Cardiac septum (tissue), 1 donor: ENCODE results near the gene AP4E1. TPM values are rescaled to one million over a fixed set of nuclear protein-coding genes. Genes with fewer than 3 reads are reported as not detected.
"Not testable (repeated sequence)": the region's sequence is repeated elsewhere in the genome, so short reads cannot be mapped to it uniquely, and the experiment has no call there.

ENCODE experiments used
- DNase-seq: peaks from one replicate; pipeline ENCODE4 v3.0.0-alpha.2; 2020; ENCODE audit warnings: low spot score
- intact Hi-C: fragments of 100-400 bp; cut with DNase I; formaldehyde crosslinking; loops from one replicate; pipeline ENCODE4 v1.14.0; 2022
- total RNA-seq: library from RNA; stranded (reverse); fragmentation: NEBNext Ultra II Directional; extraction: Animal tissue kit (Norgen Biotek cat#: 25700); gene quantifications from one replicate; pipeline ENCODE4 v1.2.1, GENCODE V29; 2021
- donor health status: DM: no; HTN: no; CAD: no.

Gene AP4E1
- total RNA-seq, 1 donor from 2014 or later: 9.9 TPM

DNA sequence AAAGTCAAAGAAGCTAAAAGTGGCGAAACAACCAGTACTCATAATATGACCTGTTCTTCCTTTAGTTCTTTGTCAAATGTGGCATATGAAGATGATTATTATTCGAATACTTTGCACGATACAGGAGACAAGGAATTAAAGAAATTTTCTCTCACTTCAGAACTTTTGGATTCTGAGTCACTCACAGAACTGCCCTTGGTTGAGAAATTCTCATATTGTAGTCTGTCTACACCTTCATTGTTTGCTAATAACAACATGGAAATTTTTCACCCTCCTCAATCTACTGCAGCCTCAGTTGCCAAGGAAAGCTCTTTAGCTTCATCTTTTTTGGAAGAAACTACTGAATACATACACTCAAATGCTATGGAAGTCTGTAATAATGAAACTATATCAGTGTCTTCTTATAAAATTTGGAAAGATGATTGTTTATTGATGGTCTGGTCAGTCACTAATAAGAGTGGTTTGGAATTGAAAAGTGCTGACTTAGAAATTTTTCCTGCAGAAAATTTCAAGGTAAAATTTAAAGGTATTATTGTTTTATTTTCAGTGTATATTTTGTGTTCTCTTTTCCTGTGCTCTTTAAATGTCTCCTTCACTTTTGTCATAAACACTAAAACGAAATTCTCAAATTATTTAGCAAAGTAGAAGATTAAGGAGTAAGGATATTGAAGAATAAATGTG, 89.0 kb downstream of the AP4E1 start:
- intact Hi-C loops: no loop called here
- no peak for DNase-seq

DNA sequence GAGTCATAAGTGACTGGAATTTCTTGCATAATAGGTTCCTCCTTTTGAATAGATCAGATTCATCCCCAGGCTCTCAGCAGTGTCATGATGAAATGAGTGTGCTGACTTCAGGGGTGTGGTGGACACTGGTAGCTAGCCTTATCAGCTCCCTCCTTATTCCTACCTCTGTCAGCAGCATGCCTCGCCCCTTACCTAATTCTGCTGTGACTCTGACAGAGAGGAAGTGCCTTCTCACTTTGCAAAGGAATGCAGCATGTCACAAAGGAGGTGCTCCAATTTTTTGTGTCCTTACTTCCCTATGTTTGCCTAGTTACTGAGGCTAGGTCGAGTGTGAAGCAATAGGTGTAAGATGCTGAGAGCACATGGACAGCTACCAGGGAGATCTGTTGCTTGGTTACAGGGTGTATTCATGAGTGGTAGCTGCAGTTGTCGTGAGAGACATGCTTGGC, 95.6 kb downstream of the AP4E1 start:
- no peak for DNase-seq
- intact Hi-C loops: no loop called here

DNA sequence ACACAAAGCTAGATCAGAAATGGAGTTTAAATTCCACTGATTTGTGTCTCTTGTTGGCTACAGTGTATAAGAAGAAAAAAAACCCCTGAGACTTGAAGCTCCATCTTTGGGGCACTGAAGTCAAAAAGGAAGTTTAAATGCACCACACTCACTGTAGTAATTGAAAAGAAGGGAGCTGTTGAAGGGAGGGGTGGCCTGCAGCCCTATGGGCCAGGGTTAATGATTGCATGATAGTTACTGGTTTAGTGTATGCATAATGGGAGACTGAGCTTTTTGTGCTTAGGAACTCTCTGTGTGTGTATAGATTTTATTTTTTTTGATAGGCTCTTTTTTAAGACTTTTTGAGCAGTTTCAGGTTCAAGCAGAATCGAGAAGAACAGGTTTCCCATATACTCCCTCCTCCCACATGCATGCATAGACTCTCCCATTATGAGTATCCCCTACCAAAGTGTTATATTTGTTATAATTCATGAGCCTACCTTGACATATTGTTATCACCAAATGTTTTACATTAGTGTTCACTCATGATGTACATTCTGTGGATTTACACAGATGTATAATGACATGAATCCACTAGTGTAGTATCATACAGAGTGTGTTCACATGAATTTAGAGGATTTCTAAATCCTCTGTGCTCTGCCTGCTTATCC, 98.0 kb downstream of the AP4E1 start:
- no peak for DNase-seq
- intact Hi-C loops: no loop called here

DNA sequence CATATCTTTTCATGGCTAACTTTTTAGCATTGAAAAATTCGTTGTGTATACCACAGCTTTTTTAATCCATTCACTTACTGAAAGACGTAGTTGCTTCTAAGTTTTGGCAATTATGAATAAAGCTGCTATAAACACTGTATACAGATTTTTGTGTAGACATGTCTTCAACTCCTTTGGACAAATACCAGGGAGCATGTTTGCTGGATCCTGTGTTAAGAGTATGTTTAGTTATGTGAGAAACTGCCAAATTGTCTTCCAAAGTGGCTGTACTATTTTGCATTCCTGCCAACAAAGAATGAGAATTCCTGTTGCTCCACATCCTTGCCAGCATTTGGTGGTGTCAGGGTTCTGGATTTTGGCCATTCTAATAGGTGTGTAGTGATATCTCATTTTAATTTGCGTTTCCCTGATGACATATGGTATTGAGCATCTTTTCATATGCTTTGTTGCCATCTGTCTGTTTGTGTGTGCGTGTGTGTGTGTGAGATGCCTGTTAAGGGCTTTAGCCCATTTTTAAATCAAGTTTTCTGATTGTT, 98.7 kb downstream of the AP4E1 start:
- DNase-seq: no peak
- intact Hi-C loops: no loop called here

DNA sequence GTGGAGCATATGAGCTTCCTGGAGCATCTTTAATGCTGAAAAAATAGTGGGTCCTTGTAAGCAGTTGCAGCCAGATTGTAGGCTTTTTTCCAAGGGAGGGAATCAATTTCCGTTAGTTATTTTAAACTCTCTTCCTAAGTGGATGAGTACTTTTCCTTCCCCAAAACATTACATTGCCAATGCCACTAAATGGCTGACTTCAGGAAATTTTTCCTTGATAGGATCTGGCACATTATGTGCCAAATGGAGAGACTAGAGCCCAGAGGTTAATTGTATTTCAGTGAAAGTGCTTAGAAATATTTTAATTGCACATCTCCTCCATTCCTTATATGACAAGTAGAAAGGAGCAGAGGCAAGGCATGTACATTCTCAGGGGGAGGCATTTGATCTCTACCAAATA, 102.7 kb downstream of the AP4E1 start:
- DNase-seq: no peak
- intact Hi-C loops: no loop called here

DNA sequence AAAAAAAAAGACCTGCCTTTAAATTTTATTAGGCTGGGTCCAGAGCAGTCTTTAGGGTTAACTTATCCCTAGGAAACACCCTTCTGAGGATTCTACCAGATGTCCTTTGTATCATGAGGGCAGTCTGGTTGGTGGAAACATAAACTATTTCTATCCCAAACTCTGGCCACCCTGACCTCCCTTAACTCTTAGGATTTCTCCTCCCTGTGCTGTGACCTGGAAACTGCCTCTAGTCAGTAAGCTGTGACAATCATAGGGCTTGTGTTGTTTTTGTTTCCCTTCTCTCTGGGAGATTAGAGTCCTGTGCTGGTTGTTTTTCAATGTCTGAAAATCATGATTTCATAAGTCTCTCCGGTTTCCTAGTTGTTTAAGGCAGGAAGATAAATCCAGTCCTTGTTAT, 108.1 kb downstream of the AP4E1 start:
- intact Hi-C loops: no loop called here
- DNase-seq: no peak

DNA sequence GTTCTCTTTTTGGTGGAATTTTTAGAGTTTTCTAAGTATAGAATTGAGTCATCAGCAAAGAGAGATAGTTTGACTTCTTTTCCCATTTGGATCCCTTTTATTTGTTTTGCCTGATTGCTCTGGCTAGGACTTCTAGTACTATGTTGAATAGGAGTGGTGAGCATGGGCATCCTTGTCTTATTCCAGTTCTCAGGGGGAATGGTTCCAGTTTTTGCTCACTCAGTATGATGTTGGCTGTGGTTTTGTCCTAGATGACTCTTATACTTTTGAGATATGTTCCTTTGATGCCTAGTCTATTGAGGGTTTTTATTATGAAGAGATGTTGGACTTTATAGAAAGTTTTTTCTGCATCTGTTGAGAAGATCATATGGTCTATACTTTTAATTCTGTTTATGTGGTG, 113.7 kb downstream of the AP4E1 start:
- DNase-seq: no peak
- intact Hi-C loops: no loop called here

DNA sequence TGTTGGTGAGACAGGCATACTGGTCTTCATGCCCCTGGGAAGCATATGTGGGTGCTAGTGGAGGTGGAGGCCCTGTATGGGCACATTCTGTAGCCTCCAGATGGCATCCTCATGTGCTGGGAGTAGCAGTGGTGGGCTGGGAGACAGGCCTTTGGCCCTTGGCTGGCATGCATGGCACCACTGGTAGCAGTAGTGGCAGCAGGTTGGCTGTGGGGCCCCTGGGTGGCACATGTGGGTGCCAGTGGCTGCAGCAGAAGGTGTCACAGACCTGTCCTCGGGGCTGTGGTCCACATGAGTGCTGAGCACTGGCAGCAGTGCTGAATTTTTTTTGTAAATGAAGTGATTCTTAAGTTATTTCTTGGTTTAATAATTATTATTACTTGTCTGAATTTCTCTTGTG, 115.0 kb downstream of the AP4E1 start:
- intact Hi-C loops: no loop called here
- no peak for DNase-seq

DNA sequence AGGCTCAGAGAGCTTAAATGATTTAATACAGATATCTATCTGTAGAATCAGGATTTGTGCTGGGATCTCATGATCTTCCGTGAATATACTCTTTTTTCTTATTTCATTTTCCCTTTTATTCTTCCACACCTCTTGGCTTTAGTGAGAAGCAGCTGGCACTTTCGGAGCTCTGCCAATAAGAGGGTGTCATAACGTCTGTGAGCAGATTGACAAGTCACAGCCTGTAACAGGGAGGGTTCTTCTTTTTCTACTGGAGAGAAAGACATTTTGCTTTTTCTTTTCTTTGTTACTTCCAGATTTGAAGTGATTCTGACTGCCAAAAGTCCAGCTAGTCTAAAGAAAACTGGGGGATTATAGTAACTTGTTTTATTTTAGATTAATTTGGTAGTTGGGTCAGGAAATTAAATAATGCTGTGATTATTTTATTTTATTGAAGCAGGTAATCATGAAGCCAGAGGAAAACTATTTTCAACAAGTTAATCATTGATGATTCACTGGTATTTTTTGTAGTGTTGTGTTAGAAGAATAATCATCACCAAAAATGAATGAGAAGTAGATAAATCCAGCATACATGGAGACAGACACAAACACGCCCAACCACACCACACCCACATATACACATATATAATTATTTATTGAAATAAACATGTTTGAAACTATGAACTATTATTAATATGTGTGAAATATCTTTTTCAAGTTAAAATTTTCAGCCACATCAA, 116.4 kb downstream of the AP4E1 start:
- no peak for DNase-seq
- intact Hi-C loops: no loop called here

DNA sequence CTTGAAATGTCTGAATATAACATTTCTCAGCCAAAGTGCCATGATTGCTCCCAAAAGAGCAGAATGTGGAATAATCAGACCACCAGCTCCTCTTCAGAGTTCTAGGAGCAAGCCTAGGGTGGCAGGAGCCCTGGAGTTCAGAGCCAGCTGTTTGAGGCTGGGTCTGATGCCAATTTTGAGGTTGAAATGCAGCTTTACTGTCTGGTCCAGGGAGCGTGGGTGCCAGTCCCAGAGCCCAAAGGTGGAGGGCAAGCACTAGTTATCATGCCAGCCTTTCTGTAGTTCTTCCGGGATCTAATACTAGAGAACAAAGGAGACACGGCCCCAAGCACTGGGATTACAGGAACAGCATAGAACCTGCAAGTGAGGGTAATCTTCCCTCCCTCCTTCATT, 117.0 kb downstream of the AP4E1 start:
- intact Hi-C loops: no loop called here
- DNase-seq: no peak

DNA sequence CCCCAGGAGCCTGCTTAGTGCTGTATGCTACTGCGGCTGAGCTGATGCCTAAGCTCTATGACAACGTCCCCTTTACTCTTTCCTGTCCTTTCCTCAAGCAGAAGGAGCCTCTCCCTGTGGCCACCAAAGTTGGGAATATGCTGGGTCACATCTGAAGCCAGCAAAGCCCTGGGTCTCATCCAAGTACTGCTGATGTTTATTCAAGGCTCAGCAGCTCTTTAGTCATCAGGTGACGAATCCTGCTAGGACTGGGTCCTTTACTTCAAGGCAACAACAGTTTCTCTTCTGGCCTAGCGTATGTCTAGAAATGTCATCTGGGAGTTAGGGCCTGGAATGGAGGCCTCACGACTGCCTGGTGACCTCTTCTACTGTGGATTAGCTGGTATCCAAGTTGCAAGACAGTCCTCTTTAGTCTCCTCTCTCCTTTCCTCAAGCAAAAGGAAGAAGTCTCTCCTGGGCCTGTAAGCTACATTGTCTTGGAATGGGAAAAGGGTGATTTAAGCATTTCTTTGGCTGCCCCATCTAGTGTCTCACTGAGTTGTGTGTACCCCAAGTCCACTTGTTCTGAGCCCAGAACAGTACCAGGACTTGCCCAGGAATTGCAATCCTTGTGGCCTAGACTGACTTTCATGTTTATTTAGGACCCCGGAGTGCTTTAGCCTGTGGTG, 122.3 kb downstream of the AP4E1 start:
- intact Hi-C loops: no loop called here
- DNase-seq: no peak

DNA sequence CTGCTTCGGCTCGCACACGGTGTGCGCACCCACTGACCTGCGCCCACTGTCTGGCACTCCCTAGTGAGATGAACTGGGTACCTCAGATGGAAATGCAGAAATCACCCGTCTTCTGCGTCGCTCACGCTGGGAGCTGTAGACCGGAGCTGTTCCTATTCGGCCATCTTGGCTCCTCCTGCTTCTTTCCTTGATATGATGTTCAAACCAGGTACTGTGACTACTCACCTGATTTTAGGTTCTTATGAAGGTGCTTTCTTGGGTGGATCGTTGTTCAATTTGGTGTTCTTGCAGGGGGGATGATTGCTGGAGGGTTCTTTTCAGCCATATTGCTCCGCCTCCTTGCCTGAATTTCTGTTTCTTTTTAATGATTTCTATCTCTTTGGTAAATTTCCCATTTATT, 129.0 kb downstream of the AP4E1 start:
- DNase-seq, intact Hi-C loops: not testable (repeated sequence)

DNA sequence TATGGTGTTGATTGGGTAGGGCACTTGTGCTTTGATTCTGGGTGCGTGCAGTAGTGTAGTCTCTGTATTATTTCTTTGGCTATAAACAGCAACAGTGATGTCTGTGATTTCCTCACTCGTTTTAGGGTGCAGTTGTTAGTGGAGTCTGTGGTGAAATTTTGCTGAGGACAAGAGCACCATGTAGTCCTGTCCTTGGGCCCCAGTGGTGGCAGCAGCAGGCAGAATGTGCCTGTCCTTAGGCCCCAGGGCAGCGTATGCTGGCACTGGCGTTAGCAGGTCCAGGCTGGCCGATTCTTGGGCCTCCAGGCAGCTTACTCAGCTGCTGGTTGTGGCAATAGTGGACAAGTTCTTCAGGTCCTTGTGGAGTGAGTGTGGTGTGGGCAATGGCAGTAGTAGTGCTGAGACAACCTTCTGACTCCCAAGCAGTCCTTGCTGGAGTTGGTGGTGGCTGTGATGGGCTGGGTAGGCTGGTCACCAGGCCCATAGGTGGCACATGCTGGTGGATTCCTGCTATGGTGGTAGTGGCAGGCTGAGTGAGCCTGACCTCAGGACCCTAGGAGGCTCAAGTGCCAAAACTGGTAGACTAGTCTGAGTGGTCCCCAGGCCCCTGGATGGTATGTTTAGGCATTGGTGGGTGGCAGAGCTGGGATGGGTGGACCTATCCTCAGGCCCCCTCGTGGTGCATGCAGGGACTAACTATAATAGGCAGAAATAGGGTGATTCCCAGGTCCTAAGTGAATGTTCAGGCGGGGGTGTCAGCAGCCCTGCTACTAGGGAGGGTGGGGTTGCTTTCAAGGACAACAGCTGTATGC, 129.9 kb downstream of the AP4E1 start:
- intact Hi-C loops: no loop called here
- DNase-seq: no peak

DNA sequence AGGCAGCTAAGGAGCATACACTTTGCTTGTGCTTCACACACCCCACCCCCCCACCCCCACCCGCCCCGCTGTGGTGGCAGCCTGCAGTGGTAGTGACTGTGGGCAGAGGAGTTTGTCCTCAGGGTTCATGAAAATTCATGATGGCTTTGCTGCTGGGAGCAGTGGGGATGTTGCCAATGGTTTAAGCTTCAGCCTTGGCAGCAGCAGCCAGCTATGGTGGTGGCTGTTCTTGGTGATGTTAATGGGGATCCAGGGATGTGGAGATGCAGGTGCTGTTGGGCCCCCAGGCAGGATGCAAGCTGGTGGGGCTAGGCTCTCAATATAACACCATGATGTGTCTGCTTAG, 130.5 kb downstream of the AP4E1 start:
- intact Hi-C loops: no loop called here
- no peak for DNase-seq

DNA sequence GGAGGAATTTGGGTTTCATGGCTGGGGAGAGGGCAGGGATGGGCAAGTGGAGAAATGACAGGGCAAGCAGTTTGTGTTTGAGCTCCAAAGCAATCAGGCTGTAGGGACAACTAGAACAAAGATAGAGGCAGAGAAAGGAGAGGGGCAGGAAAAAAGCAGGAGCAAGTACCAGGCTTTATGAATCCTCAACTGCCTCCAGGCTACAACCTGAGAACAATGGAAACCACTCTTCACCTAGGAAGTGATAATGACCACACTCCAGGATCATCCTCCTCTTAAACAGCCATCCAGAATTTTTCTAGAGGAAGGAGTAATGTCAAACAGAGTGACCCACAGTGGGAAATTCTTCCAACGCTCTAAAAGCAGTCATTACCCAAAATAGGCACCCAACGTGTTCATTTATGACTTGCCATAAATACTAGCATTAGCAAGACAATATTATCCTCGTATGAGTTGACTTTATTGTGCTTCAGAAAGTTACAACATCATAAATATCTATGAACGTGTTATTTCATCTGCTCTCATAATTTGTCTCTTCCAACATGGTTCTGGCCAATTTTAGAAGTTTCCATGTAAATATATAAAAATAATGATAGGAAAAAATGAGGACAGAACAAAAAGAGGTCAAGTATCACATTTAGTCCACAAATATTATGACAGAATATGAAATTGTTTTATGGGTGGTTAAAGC, 135.7 kb downstream of the AP4E1 start:
- DNase-seq: no peak
- intact Hi-C loops: no loop called here

DNA sequence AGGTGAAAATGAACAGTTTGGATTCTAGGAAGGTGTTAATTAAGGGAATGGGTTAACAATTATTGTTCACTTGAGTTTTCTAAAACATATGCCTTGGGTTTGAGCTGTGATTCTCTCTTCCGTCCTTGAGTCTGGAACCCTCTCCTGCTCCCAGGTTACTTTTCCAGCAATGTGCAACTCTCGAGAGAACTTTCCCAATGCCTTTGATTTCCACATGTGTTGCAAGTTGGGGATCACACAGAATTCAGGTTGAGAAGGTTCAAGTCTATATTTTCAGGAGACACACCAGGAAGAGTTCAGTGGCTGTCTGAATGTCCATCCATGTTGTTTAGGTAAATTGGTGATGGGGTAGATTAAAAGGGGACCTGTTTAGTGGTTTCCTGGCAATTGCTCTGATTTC, 137.5 kb downstream of the AP4E1 start:
- intact Hi-C loops: no loop called here
- DNase-seq: no peak

DNA sequence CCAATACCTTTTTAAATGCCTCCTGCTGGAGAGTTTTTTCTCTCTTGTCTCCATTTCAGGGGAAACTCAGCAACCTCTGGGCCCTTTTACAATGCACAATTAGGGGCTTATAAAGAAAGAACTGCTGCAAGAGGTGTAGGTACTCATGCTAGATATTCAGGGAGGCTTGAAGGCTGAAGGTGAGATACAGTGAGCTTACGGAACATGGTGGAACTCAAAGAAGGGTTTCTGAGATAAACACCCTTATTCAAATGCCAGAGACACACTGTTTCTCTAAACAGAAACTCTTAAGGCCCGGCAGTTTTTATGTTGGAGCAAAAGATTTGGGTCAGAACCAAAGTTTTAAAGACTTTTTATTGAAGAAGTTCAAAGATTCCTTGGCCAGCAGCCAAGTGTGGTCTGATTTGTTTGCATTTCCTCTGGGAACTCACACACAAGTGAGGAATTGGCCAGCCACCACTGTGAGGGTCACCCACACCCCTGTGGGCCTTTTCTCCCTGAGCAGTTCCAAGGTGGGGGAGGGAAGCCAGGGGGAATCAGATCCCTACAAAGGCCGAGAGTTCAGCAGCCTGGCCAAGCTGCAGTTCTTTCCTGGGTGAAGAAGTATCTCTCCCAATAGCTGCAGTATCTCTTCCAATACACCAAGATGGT, 138.4 kb downstream of the AP4E1 start:
- intact Hi-C loops: no loop called here
- DNase-seq: no peak

DNA sequence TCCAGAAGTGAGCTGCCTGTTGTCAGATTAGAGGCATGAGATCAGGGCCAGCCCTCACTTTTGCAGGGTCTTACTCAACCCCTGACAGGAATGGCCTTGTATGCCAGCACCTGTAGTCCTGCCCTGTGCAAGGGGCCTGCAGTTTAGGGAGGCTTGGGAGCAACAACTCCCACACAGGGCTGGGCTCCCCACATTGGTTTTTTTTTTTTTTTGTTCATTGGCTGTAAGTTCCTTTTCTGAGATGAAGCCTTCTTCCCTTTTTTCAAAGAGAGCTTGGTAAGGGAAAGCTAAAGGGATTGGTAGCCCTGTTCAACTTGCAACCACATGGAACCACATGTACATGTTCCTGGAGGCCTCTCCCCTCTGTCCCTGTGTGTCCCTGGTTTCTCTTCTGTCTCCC, 139.8 kb downstream of the AP4E1 start:
- DNase-seq: no peak
- intact Hi-C loops: no loop called here
